ENCODE data around the gene RIMS1.

- no peak for TF ChIP-seq CTCF (IDR thresholded peaks at IDR 0.05)
- TF ChIP-seq POLR2A (IDR thresholded peaks at IDR 0.05) = no peak
These were observed 462.6 kb downstream of the RIMS1 start for GRCh38 chr6:72348926-72349325.
